Sigmoid colon (tissue), 7 donors: Measurements from ENCODE around the gene TAOK2. TPM values are rescaled to one million over a fixed set of nuclear protein-coding genes. Genes with fewer than 3 reads are reported as not detected.

Source experiments
- DNase-seq: peaks from one replicate; pipeline ENCODE4 v3.0.0-alpha.2; 2019
- H3K27ac ChIP-seq, 4 donors: fragments of 200-600 bp; sonication (generic); one replicate each; pipeline ENCODE4 v1.5.1; 2016 to 2019; ENCODE audit warnings: mild to moderate bottlenecking in 1 of 4
- H3K27me3 ChIP-seq, 3 donors: fragments of 200-600 bp; sonication (generic); one replicate each; pipeline ENCODE4 v1.5.1; 2019; ENCODE audit warnings: mild to moderate bottlenecking in 1 of 3
- H3K36me3 ChIP-seq, 4 donors: fragments of 200-600 bp; sonication (generic); one replicate each; pipeline ENCODE4 v1.5.1; 2016 to 2019
- H3K4me1 ChIP-seq, 4 donors: fragments of 200-600 bp; sonication (generic); one replicate each; pipeline ENCODE4 v1.5.1; 2017 to 2019
- H3K4me3 ChIP-seq, 4 donors: fragments of 200-600 bp; sonication (generic); one replicate each; pipeline ENCODE4 v1.5.1; 2017 to 2019; ENCODE audit warnings: mild to moderate bottlenecking in 2 of 4, moderate library complexity in 1 of 4
- H3K9me3 ChIP-seq, 4 donors: fragments of 200-600 bp in 3 of 4; sonication (generic) in 3 of 4; one replicate each; pipeline versions ENCODE4 v1.5.1 to v1.6.1; 2013 to 2019
- EP300 ChIP-seq, 4 donors: sonication (generic); formaldehyde crosslinking; IDR thresholded peaks; one replicate each; pipeline ENCODE4 v1.6.1; 2017; ENCODE audit warnings: antibody characterized with exemption in 4 of 4
- POLR2A ChIP-seq, 2 donors: fragments of 450-650 bp; IDR thresholded peaks; one replicate each; pipeline ENCODE4 v1.6.1; 2016; ENCODE audit warnings: antibody characterized with exemption in 2 of 2, mild to moderate bottlenecking in 2 of 2, moderate library complexity in 2 of 2
- POLR2AphosphoS5 ChIP-seq, 4 donors: sonication (generic); formaldehyde crosslinking; IDR thresholded peaks; one replicate each; pipeline ENCODE4 v1.6.1; 2017; ENCODE audit warnings: antibody characterized with exemption in 4 of 4
- WGBS, 2 donors: extraction: QIAGEN DNeasy Blood & Tissue Kit; methylation state at CpG; one replicate each; pipeline ENCODE4 v1.1.7; 2013; 5-methylcytosine and 5-hydroxymethylcytosine counted together
- intact Hi-C: fragments of 100-400 bp; cut with DNase I; formaldehyde crosslinking; loops from one replicate; pipeline ENCODE4 v1.15.1; 2023
- polyA plus RNA-seq, 3 donors: library from polyadenylated mRNA; stranded (reverse); fragments of 200-250 nt; gene quantifications; one replicate each; pipeline ENCODE4 v1.2.3, GENCODE V29; 2013
- total RNA-seq, 4 donors: library from RNA; depleted of rRNA; stranded (reverse); fragments of >200 nt; gene quantifications; one replicate each; pipeline ENCODE4 v1.1.0, GENCODE V29; 2016
- TF ChIP-seq, protein P1 (sequence below), 4 experiments: fragments of 450-650 bp in 3 of 4; fragments of 200-600 bp in 1 of 4; IDR thresholded peaks; one replicate each; pipeline ENCODE4 v1.5.1; 2016 to 2019; ENCODE audit warnings: antibody characterized with exemption in 4 of 4, mild to moderate bottlenecking in 3 of 4, moderate library complexity in 2 of 4
- donor health status: healthy with polysubstance abuse.
- donor health status: Bipolar disorder and iron deficiency.
- donor health status: healthy.

TAOK2 gene
- total and polyA plus RNA-seq, 7 donors, result 9.0 to 42.2 (median 28.2) TPM

DNA sequence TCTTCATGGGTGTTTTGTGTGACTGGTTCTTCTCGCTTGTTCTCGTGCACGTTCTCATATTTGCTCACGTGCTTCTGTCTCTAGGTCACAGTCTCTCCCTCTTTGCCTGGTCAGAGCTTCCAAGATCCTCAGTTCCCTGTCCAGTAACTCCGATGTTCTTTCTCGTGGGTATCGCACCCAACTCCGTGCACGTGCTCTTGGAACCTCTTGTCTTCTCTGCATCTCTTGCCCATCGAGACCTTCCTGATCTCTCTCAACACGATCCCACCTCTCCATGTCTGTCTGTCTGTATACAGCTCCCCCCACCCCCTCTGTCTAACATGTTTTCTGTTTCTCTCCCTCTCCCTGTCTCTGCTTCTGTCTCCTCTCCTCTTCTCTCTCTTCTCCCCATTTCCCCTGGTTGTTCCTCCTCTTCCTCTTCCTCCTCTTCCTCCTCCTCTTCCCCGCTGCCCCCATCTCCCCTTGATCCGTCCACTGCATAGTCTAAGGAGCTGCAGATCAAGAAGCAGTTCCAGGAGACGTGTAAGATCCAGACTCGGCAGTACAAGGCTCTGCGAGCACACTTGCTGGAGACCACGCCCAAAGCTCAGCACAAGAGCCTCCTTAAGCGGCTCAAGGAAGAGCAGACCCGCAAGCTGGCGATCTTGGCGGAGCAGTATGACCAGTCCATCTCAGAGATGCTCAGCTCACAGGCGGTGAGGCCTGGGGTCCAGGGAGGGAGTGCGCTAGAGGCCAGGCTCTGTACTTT, 15.6 kb downstream of the TAOK2 start:
- H3K9me3 ChIP-seq, result no peaks in the 10 kb centered on the region
- no peaks in the 10 kb centered on the region for H3K27me3 ChIP-seq
- no peak overlapping the region for H3K4me3 ChIP-seq
- intact Hi-C loops, result no loop called here
- peak; percentile 35 for DNase-seq
- peaks cover 0 to 9% (median 4%) of the 10 kb centered on the region in 4 donors for H3K4me1 ChIP-seq
- WGBS, 2 donors, result 57 to 82% methylated on average over 23 of the region's 23 CpGs
- peaks cover 38 to 96% (median 69%) of the 10 kb centered on the region in 4 donors for H3K36me3 ChIP-seq
- no peak overlapping the region for H3K27ac ChIP-seq
- TF ChIP-seq POLR2AphosphoS5 (IDR thresholded peaks at IDR 0.05) (no peak), EP300 (IDR thresholded peaks at IDR 0.05) (no peak)
- TF ChIP-seq, protein P1, sequence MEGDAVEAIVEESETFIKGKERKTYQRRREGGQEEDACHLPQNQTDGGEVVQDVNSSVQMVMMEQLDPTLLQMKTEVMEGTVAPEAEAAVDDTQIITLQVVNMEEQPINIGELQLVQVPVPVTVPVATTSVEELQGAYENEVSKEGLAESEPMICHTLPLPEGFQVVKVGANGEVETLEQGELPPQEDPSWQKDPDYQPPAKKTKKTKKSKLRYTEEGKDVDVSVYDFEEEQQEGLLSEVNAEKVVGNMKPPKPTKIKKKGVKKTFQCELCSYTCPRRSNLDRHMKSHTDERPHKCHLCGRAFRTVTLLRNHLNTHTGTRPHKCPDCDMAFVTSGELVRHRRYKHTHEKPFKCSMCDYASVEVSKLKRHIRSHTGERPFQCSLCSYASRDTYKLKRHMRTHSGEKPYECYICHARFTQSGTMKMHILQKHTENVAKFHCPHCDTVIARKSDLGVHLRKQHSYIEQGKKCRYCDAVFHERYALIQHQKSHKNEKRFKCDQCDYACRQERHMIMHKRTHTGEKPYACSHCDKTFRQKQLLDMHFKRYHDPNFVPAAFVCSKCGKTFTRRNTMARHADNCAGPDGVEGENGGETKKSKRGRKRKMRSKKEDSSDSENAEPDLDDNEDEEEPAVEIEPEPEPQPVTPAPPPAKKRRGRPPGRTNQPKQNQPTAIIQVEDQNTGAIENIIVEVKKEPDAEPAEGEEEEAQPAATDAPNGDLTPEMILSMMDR (IDR thresholded peaks at IDR 0.05), result no peak

DNA sequence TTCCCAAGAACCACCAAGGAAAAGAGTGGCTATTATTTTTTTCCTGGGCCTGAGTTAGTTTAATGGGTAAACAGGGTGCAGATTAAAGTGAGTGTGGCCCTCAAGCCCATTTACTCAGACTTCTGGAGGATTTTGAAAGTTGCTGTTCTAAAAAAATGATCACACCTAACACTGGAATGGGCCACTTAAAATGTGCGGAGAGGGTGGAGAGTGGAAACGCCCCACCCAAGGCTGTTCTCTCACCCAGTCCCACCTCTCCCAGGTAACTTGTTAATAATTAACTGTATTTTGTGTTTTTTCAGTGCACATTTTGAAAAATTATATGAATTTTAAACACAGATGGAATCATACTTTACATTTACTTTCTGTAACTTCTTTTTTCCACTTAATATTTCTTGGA, 16.4 kb downstream of the TAOK2 start:
- no peak overlapping the region for H3K27ac ChIP-seq
- 33 to 61% methylated on average over 2 of the region's 2 CpGs for WGBS, 2 donors
- DNase-seq, result no peak
- TF ChIP-seq POLR2AphosphoS5 (IDR thresholded peaks at IDR 0.05), result no peak
- no peak for TF ChIP-seq POLR2A (IDR thresholded peaks at IDR 0.05)
- no peak for TF ChIP-seq EP300 (IDR thresholded peaks at IDR 0.05)
- TF ChIP-seq, protein P1 (IDR thresholded peaks at IDR 0.05), result no peak
- H3K4me1 ChIP-seq, result peaks cover 0 to 17% (median 12%) of the 10 kb centered on the region in 4 donors
- H3K4me3 ChIP-seq, result no peak overlapping the region
- H3K9me3 ChIP-seq, result no peaks in the 10 kb centered on the region
- intact Hi-C loops, result loop anchor here (10.0 kb wide), 1 partner anchor 105 kb away; the partner anchor contains the start of genes TBX6 and YPEL3
- H3K36me3 ChIP-seq, result peaks cover 35 to 88% (median 62%) of the 10 kb centered on the region in 4 donors
- no peaks in the 10 kb centered on the region for H3K27me3 ChIP-seq

DNA sequence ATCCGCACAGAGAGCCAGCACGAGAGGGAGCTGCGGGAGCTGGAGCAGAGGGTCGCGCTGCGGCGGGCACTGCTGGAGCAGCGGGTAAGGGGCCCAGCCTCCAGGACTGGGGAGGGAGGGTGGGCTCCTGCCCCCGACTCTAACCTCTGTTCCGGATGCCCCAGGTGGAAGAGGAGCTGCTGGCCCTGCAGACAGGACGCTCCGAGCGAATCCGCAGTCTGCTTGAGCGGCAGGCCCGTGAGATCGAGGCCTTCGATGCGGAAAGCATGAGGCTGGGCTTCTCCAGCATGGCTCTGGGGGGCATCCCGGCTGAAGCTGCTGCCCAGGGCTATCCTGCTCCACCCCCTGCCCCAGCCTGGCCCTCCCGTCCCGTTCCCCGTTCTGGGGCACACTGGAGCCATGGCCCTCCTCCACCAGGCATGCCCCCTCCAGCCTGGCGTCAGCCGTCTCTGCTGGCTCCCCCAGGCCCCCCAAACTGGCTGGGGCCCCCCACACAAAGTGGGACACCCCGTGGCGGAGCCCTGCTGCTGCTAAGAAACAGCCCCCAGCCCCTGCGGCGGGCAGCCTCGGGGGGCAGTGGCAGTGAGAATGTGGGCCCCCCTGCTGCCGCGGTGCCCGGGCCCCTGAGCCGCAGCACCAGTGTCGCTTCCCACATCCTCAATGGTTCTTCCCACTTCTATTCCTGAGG, 17.4 kb downstream of the TAOK2 start:
- no peaks in the 10 kb centered on the region for H3K9me3 ChIP-seq
- H3K4me3 ChIP-seq, result no peak overlapping the region
- intact Hi-C loops, result loop anchor here (10.0 kb wide), 1 partner anchor 104 kb away; the partner anchor contains the start of genes TBX6 and YPEL3
- no peak overlapping the region for H3K27ac ChIP-seq
- 92 to 94% methylated on average over 35 of the region's 35 CpGs for WGBS, 2 donors
- TF ChIP-seq, protein P1 (IDR thresholded peaks at IDR 0.05), result no peak
- TF ChIP-seq POLR2A (IDR thresholded peaks at IDR 0.05), result no peak
- no peak for TF ChIP-seq EP300 (IDR thresholded peaks at IDR 0.05)
- TF ChIP-seq POLR2AphosphoS5 (IDR thresholded peaks at IDR 0.05), result no peak
- peaks cover 25 to 78% (median 52%) of the 10 kb centered on the region in 4 donors for H3K36me3 ChIP-seq
- no peak for DNase-seq
- no peaks in the 10 kb centered on the region for H3K27me3 ChIP-seq
- peaks cover 0 to 20% (median 13%) of the 10 kb centered on the region in 4 donors for H3K4me1 ChIP-seq

DNA sequence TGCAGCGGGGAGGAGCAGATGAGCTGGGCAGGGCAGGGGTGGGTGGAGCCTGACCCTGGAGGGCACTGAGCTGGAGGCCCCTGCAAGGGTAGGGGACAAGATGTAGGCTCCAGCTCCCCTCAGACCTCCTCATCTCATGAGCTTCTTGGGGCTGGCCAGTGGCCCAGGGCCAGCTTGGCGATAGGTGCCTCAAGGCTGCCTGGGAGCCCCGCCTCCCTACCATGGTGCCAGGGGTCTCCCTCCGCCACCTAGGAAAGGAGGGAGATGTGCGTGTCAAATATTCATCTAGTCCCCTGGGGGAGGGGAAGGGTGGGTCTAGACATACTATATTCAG, 17.9 kb downstream of the TAOK2 start:
- H3K27ac ChIP-seq, result no peak overlapping the region
- no peak for DNase-seq
- H3K4me3 ChIP-seq, result no peak overlapping the region
- WGBS, 2 donors, result 93% methylated on average over 5 of the region's 5 CpGs
- intact Hi-C loops, result loop anchor here (10.0 kb wide), 1 partner anchor 103 kb away; the partner anchor contains the start of genes TBX6 and YPEL3
- TF ChIP-seq POLR2A (IDR thresholded peaks at IDR 0.05), result no peak
- TF ChIP-seq, protein P1 (IDR thresholded peaks at IDR 0.05), result no peak
- no peak for TF ChIP-seq POLR2AphosphoS5 (IDR thresholded peaks at IDR 0.05)
- TF ChIP-seq EP300 (IDR thresholded peaks at IDR 0.05), result no peak
- peaks cover 20 to 73% (median 47%) of the 10 kb centered on the region in 4 donors for H3K36me3 ChIP-seq
- peaks cover 0 to 24% (median 16%) of the 10 kb centered on the region in 4 donors for H3K4me1 ChIP-seq
- H3K27me3 ChIP-seq, result no peaks in the 10 kb centered on the region
- H3K9me3 ChIP-seq, result no peaks in the 10 kb centered on the region
